Lower leg skin (tissue), 4 donors: ENCODE results near the gene ITM2C. TPM values are rescaled to one million over a fixed set of nuclear protein-coding genes. Genes with fewer than 3 reads are reported as not detected.

Experiments used
- DNase-seq, 2 donors: peaks; one replicate each; pipeline ENCODE4 v3.0.0-alpha.2; 2019; ENCODE audit warnings: low spot score in 2 of 2
- H3K4me3 ChIP-seq: fragments of 200-600 bp; sonication (generic); 2 replicates; pipeline ENCODE4 v1.5.1; 2017; ENCODE audit warnings: mild to moderate bottlenecking, low read depth; ENCODE audit not compliant: poor library complexity, severe bottlenecking
- POLR2A ChIP-seq, 2 donors: fragments of 450-650 bp; IDR thresholded peaks; one replicate each; pipeline ENCODE4 v1.6.1; 2016 to 2017; ENCODE audit warnings: antibody characterized with exemption in 2 of 2, mild to moderate bottlenecking in 1 of 2, moderate library complexity in 1 of 2
- WGBS, 2 donors: methylation state at CpG; one replicate each; pipeline ENCODE4 v1.1.5; 2018; 5-methylcytosine and 5-hydroxymethylcytosine counted together
- intact Hi-C: fragments of 100-400 bp; cut with DNase I; formaldehyde crosslinking; loops from one replicate; pipeline ENCODE4 v1.15.0; 2023; ENCODE audit warnings: low total_unique reads
- total RNA-seq, 4 donors: library from RNA; depleted of rRNA; stranded (reverse); fragments of >200 nt; gene quantifications; one replicate each; pipeline ENCODE4 v1.1.0, GENCODE V29; 2016
- TF ChIP-seq, protein P1 (sequence below), 3 donors: fragments of 450-650 bp; IDR thresholded peaks; one replicate each; pipeline ENCODE4 v1.5.1; 2016; ENCODE audit warnings: antibody characterized with exemption in 3 of 3, mild to moderate bottlenecking in 3 of 3, moderate library complexity in 2 of 3

ITM2C gene
- total RNA-seq, 4 donors from 2014 or later = 12.3 to 19.1 (median 14.0) TPM

DNA sequence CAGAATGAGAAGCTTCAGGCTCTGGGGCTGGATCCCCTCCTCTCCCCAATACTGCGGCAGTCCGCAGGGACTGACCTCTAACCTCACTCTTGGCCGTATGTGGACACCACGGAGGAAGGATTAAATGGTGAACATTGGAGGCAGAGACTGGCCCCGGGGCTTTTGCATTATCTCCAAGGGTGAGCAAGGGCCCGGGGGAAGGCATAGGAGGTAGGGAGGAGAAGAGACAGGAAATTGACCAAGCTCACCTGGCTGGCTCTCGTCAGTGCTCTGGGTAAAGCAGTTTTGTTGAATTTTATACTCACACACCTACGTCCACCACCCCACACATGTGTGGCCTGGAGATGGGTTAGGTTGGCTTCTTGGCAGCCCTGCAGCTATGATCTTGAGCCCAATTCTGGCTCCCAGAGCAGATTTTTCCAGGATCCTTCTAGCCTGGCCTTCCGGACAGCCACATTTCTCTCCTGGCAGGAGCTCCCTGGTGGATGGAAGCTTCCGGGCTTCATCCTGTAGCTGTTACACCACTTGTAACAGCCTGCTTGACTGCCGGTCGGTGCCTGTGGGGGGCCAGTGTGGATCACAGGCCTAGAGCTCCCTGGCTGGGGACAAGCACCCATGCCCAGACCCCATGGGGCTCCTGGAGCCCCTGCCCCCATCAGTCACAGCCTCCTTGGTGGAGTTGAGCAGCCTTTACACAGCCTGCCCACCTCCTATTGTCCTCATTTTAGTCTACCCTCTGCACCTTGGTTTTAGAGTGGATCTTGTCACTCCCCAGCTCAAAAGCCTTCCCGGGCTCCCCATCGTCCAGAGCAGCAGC is 7.6 kb downstream of the ITM2C start:
- TF ChIP-seq, protein P1, sequence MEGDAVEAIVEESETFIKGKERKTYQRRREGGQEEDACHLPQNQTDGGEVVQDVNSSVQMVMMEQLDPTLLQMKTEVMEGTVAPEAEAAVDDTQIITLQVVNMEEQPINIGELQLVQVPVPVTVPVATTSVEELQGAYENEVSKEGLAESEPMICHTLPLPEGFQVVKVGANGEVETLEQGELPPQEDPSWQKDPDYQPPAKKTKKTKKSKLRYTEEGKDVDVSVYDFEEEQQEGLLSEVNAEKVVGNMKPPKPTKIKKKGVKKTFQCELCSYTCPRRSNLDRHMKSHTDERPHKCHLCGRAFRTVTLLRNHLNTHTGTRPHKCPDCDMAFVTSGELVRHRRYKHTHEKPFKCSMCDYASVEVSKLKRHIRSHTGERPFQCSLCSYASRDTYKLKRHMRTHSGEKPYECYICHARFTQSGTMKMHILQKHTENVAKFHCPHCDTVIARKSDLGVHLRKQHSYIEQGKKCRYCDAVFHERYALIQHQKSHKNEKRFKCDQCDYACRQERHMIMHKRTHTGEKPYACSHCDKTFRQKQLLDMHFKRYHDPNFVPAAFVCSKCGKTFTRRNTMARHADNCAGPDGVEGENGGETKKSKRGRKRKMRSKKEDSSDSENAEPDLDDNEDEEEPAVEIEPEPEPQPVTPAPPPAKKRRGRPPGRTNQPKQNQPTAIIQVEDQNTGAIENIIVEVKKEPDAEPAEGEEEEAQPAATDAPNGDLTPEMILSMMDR (IDR thresholded peaks at IDR 0.05) = no peak
- no peak overlapping the region for H3K4me3 ChIP-seq
- 85 to 87% methylated on average over 14 of the region's 14 CpGs for WGBS, 2 donors
- no peak for DNase-seq
- intact Hi-C loops = no loop called here

DNA sequence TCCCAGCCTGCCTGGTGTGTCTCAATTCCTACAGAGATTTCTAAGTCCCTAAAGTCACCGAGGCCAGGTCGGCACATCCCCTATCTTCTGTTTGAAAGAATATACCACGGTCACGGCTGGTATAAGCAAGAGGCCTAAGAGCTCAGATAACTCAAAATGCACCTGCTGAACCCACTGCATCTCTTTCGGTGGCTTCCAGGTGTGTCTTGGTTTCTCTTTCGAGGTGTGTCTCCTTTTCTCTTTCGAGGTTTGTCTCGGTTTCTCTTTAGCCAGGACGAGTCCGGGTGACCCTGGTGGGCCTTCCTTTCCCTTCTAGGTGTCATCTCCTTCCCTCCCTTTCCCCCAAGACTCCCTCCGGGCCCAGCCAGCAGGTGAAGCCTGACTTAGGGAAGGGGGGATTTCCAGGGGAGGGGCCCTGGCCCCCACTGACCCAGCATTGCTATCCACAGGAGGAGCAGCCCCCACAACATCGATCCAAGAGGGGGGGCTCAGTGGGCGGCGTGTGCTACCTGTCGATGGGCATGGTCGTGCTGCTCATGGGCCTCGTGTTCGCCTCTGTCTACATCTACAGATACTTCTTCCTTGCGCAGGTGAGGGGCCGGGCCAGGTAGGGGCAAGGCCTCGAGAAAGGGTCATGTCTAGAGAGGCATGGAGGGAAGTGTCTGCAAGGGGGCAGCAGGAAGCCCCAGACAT is 8.4 kb downstream of the ITM2C start:
- WGBS, 2 donors = 88 to 95% methylated on average over 21 of the region's 21 CpGs
- no peak for DNase-seq
- TF ChIP-seq, protein P1 (IDR thresholded peaks at IDR 0.05) = no peak
- no peak for TF ChIP-seq POLR2A (IDR thresholded peaks at IDR 0.05)
- intact Hi-C loops = no loop called here
- no peak overlapping the region for H3K4me3 ChIP-seq

DNA sequence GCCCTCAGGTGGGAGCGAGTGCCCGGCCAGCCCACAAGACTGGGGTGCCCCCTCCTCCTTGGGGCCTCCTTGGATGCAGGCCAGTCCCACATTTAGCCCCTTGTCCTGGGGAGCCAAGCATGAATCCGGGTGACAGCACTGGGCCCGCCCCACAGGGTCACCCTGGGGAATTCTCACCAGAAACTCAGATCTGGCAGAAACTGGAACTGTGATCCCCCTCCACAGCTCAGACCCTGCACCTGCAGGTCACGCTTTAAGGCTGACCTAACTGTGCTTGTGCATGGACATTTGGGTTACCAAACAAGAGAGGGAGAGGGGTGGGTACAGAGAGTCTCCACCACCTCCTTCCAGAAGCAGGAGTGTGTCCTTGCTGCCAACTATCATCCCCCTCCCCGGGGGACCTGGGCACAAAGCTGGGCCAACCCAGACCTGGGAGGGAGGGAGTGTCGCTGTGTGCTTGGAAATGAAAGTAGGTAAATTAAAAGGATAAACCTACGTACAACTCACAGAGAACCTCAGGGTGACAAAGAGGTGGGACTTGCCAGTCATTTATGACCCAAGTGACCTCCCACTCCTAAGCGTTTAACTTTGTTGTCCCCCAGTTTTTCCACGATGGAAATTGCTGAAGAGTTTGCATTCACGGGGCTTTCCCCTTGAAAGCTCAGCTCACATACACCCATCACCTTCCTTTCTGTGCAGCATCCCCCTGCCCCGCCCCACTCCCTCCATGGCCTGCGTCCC is 9.1 kb downstream of the ITM2C start:
- DNase-seq = no peak
- intact Hi-C loops = no loop called here
- no peak overlapping the region for H3K4me3 ChIP-seq
- TF ChIP-seq, protein P1 (IDR thresholded peaks at IDR 0.05) = no peak
- TF ChIP-seq POLR2A (IDR thresholded peaks at IDR 0.05) = no peak
- 81 to 84% methylated on average over 13 of the region's 13 CpGs for WGBS, 2 donors

DNA sequence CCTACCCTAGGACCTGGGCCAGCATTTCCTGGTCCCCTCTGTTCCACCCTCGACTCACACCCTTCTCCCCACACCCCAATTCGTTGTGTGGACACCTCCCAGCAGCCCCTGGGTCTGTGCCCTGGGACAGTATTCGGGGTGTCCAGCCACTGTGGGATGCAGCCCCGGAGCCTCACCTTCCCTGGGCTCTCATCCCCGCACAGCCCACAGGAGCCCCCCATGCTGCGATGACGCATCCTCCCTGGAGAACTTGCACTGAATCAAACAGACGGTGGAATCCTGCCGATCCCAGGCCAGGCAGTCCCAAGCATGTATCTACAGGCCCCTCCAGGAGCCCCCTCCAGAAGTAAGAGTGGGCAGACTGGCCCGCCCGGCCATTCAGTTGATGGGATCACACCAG is 9.7 kb downstream of the ITM2C start:
- WGBS, 2 donors = 88 to 91% methylated on average over 11 of the region's 11 CpGs
- H3K4me3 ChIP-seq = no peak overlapping the region
- no peak for DNase-seq
- intact Hi-C loops = no loop called here
- TF ChIP-seq, protein P1 (IDR thresholded peaks at IDR 0.05) = no peak
- no peak for TF ChIP-seq POLR2A (IDR thresholded peaks at IDR 0.05)

DNA sequence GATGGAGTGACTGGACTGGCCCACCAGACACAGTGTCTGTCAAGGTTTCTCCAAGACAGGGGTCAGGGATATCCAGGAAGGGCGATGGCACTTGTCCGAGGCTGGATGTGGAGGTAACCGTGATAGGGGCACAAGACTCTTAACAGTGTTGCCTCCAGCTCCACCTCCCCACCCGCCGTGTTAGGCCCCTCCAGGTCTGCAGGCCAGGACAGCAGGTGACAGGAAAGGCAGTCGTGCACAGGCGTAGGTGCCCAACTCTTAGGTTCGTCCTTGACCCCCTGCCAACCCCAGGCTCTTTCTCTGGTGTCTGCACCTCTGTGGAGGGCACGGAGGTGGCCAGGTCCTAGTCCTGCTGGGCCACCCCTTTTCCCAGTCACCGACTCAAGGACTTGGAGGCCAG is 10.1 kb downstream of the ITM2C start:
- 90 to 96% methylated on average over 9 to 10 of the region's 10 CpGs for WGBS, 2 donors
- intact Hi-C loops = no loop called here
- TF ChIP-seq, protein P1 (IDR thresholded peaks at IDR 0.05) = no peak
- TF ChIP-seq POLR2A (IDR thresholded peaks at IDR 0.05) = no peak
- no peak for DNase-seq
- no peak overlapping the region for H3K4me3 ChIP-seq
